ENCODE data around the gene SERPINA3. TPM values are rescaled to one million over a fixed set of nuclear protein-coding genes. Genes with fewer than 3 reads are reported as not detected.
"Not testable (repeated sequence)": the region's sequence is repeated elsewhere in the genome, so short reads cannot be mapped to it uniquely, and the experiment has no call there.

SERPINA3 gene
- total RNA-seq, 2 experiments from 2014 or later = not detected

DNA sequence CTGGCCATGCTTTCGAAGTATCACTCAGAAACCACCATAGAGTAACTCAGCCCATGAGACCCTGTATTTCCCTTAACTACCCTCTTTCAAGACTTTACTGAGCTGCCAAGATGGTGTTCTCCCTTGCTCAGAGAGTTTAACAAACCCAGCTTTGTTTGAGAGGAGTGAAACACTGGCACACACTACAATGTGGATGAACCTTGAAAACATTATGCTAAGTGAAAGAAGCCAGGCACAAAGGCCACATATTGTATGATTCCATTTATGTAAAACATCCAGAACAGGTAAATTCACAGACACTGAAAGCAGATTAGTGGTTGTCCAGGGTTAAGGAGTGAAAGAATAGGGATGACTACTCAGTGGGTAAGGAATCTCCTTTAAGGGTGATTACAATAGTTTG is 18.9 kb downstream of the SERPINA3 start:
- Mint-ChIP-seq H3K36me3 (no peaks in the 10 kb centered on the region), H3K27me3 (no peaks in the 10 kb centered on the region), H3K27ac (no peak overlapping the region), H3K4me1 (no peaks in the 10 kb centered on the region), H3K4me3 (no peak overlapping the region), H3K9me3 (no peaks in the 10 kb centered on the region)
- DNase-seq = no peak

GRCh38 chr14:94631536-94632304 is 19.5 kb downstream of the SERPINA3 start:
- H3K27me3 Mint-ChIP-seq = no peaks in the 10 kb centered on the region
- H3K9me3 Mint-ChIP-seq = no peaks in the 10 kb centered on the region
- no peaks in the 10 kb centered on the region for H3K4me1 Mint-ChIP-seq
- no peak overlapping the region for H3K27ac Mint-ChIP-seq
- H3K4me3 Mint-ChIP-seq = no peak overlapping the region
- DNase-seq = no peak
- no peaks in the 10 kb centered on the region for H3K36me3 Mint-ChIP-seq

DNA sequence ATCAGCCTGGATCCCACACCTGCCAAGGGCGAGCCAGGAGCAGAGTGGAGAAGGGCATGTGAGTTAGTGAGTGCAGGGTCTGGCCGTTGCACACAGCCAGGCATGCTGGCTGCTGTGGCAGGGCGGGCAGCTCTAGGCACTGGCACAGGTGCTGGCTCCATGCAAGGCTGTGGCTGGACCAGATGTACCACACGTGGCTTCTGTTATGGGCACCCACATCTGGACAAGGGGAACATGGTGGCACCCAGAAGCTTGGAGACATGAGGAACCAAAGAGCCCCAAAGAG is 20.1 kb downstream of the SERPINA3 start:
- DNase-seq = no peak
- H3K9me3 Mint-ChIP-seq = no peaks in the 10 kb centered on the region
- no peaks in the 10 kb centered on the region for H3K27me3 Mint-ChIP-seq
- no peaks in the 10 kb centered on the region for H3K36me3 Mint-ChIP-seq
- H3K4me3 Mint-ChIP-seq = no peak overlapping the region
- no peaks in the 10 kb centered on the region for H3K4me1 Mint-ChIP-seq
- no peak overlapping the region for H3K27ac Mint-ChIP-seq

- Mint-ChIP-seq H3K36me3 (no peaks in the 10 kb centered on the region), H3K27ac (no peak overlapping the region), H3K4me1 (no peaks in the 10 kb centered on the region), H3K27me3 (no peaks in the 10 kb centered on the region), H3K9me3 (no peaks in the 10 kb centered on the region), H3K4me3 (no peak overlapping the region)
- no peak for DNase-seq
These were observed 20.9 kb downstream of the SERPINA3 start for GRCh38 chr14:94633121-94633520.

DNA sequence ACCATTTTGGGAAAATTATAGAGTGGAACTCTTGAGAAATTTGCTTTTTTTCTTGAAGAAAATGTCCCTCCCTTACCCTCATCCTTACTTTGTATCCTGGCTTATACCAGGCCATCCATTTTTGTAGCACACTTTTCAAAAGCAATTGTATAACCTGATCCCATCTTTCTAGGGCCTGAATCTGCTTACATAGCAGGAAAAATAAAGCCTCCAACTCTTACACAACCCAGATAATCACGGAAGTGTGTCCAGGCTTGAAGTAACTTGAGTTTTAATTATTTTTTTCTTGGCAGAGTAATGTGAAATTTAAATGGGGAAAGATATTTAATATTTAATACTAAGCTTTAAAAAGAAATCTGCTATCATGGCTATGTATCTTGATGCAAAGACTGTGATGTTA is 23.0 kb downstream of the SERPINA3 start:
- H3K27me3 Mint-ChIP-seq = no peaks in the 10 kb centered on the region
- H3K4me3 Mint-ChIP-seq = no peak overlapping the region
- no peaks in the 10 kb centered on the region for H3K9me3 Mint-ChIP-seq
- no peaks in the 10 kb centered on the region for H3K36me3 Mint-ChIP-seq
- H3K4me1 Mint-ChIP-seq = no peaks in the 10 kb centered on the region
- no peak overlapping the region for H3K27ac Mint-ChIP-seq
- DNase-seq = no peak

- H3K27ac Mint-ChIP-seq = no peak overlapping the region
- DNase-seq = no peak
- H3K4me1 Mint-ChIP-seq = no peaks in the 10 kb centered on the region
These were observed 24.7 kb downstream of the SERPINA3 start for GRCh38 chr14:94636744-94637412.

GRCh38 chr14:94637814-94638213 is 25.6 kb downstream of the SERPINA3 start:
- DNase-seq, H3K9me3 Mint-ChIP-seq, H3K27me3 Mint-ChIP-seq, H3K4me1 Mint-ChIP-seq, H3K4me3 Mint-ChIP-seq, H3K27ac Mint-ChIP-seq, H3K36me3 Mint-ChIP-seq: not testable (repeated sequence)

More at GRCh38 chr14:94636744-94637412, 24.7 kb downstream of the SERPINA3 start:
- Mint-ChIP-seq H3K27me3 (no peaks in the 10 kb centered on the region), H3K9me3 (no peaks in the 10 kb centered on the region), H3K4me3 (no peak overlapping the region), H3K36me3 (no peaks in the 10 kb centered on the region)

GRCh38 chr14:94638339-94638738 is 26.1 kb downstream of the SERPINA3 start:
- Mint-ChIP-seq H3K27ac (no peak overlapping the region), H3K4me3 (no peak overlapping the region), H3K27me3 (no peaks in the 10 kb centered on the region), H3K9me3 (no peaks in the 10 kb centered on the region), H3K4me1 (no peaks in the 10 kb centered on the region), H3K36me3 (no peaks in the 10 kb centered on the region)
- DNase-seq = no peak

DNA sequence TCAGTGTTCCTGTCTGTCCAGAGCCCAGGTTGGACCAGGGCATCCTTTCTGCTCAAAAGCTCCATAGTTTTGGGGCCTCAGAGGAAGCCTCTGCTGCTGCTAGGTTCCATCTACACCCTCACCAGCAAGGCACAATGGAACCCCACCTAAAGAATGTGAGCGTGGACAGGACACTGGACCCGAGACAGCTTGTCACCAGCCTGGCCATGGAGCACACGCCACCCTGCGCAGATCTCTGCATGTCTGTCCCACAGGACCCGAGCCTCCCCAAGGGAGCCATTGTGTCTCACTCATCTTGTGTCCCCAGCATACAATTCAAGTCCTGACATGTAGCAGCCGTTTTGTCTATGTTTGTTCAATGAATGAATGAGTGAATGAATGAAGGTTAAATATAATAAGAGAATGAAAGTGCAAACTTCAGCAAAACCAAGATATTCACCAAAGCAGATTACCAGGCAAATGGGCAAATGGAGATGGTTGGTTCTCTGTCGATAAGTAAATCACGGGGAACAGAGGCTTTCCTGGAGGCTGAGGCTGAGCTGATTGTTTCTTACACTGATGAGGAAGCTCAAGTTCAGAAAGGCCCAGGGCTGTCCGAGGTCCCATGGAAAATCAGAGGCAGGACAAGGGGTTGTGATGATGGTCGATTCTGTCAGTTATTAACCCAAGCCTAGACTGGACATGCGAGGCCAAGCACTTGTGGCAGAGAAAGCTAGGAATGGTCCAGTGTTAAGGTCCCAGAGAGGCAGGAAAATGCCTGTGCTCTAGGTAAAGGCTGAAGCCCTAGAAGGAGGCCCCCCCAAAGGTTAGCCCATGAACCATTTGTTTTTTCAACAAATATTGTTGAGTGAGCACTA is 27.0 kb downstream of the SERPINA3 start:
- peaks cover 5% of the 10 kb centered on the region for H3K27me3 Mint-ChIP-seq
- H3K4me1 Mint-ChIP-seq = no peaks in the 10 kb centered on the region
- H3K27ac Mint-ChIP-seq = no peak overlapping the region
- H3K4me3 Mint-ChIP-seq = no peak overlapping the region
- no peak for DNase-seq
- no peaks in the 10 kb centered on the region for H3K36me3 Mint-ChIP-seq
- no peaks in the 10 kb centered on the region for H3K9me3 Mint-ChIP-seq

DNA sequence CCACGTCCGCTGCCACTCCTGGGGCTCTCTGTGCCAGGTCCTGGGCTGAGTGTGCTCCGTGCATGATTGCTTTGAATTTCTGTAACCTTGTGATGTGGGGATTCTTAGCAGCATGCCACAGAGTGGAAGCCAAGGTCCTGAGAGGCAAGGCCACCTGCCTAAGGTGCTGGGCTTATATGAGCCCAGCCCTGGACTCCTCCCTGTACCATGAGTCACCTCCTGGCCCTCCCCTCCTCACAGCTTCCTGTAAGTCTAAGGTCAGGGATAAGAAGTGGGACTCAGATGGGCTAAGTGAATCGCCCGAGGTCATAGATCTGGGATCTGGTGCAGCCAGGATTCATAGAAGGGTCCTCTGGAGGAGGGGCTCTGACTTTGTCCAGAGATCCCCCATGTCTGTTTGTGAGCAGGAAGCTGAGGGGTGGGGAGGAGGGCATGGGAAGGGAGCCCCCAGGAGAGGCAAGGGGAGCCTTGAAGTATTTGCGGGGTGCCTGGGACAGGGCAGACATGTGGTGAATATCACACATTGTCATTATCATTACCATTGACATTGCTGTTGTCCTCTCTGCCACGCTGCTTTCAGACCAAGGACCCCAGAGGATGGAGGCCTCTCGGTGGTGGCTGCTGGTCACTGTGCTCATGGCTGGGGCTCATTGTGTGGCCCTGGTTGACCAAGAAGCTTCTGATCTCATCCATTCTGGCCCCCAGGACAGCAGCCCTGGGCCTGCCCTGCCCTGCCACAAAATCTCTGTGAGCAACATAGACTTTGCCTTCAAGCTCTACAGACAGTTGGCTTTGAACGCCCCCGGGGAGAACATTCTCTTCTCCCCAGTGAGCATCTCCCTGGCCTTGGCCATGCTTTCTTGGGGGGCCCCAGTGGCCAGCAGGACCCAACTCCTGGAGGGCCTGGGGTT is 28.8 kb downstream of the SERPINA3 start:
- no peak for DNase-seq
- no peak overlapping the region for H3K4me3 Mint-ChIP-seq
- H3K4me1 Mint-ChIP-seq = no peaks in the 10 kb centered on the region
- peaks cover 12% of the 10 kb centered on the region for H3K27me3 Mint-ChIP-seq
- H3K27ac Mint-ChIP-seq = no peak overlapping the region
- no peaks in the 10 kb centered on the region for H3K36me3 Mint-ChIP-seq
- H3K9me3 Mint-ChIP-seq = no peaks in the 10 kb centered on the region

DNA sequence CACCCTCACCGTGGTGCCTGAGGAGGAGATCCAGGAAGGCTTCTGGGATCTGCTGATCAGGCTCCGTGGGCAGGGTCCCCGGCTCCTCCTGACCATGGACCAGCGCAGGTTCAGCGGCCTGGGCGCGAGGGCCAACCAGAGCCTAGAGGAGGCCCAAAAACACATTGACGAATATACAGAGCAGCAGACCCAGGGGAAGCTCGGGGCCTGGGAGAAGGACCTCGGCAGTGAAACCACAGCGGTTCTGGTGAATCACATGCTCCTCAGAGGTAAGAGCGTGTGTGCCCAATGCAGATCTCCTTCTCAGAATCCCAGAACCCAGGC is 29.4 kb downstream of the SERPINA3 start:
- Mint-ChIP-seq H3K36me3 (no peaks in the 10 kb centered on the region), H3K4me1 (no peaks in the 10 kb centered on the region), H3K9me3 (no peaks in the 10 kb centered on the region), H3K27ac (no peak overlapping the region), H3K4me3 (no peak overlapping the region), H3K27me3 (peaks cover 12% of the 10 kb centered on the region)
- DNase-seq = no peak

DNA sequence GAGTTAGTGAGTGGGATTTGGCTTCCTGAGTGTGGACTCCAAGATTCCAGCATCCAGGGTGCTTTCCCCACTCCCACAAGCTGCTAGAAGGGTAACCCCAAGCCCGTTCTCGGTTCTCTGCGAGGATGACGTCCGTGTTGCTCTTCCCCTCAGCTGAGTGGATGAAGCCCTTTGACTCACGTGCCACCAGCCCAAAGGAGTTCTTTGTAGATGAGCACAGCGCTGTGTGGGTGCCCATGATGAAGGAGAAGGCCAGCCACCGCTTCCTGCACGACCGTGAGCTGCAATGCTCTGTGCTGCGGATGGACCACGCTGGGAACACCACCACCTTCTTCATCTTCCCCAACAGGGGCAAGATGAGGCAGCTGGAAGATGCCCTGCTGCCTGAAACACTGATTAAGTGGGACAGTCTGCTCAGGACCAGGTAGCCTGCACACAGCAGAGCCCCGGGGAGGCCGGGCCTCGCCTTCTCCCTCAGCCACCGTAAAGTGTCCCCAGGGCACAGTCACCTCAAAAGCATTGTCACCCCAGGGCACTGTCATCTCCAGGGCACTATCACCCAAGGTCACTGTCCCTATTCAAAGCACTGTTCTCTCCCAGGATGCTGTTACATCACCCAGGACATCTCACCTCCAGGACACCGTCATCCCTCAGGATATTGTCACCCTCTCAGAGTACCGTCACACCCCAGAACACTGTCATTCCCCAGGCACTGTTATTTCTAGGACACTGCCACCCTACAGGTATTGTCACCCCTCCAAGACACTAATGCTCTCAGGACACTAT is 31.3 kb downstream of the SERPINA3 start:
- no peak for DNase-seq
- H3K4me3 Mint-ChIP-seq = no peak overlapping the region
- H3K4me1 Mint-ChIP-seq = no peaks in the 10 kb centered on the region
- no peak overlapping the region for H3K27ac Mint-ChIP-seq
- H3K27me3 Mint-ChIP-seq = peaks cover 12% of the 10 kb centered on the region
- H3K9me3 Mint-ChIP-seq = peaks cover 2% of the 10 kb centered on the region
- H3K36me3 Mint-ChIP-seq = no peaks in the 10 kb centered on the region

DNA sequence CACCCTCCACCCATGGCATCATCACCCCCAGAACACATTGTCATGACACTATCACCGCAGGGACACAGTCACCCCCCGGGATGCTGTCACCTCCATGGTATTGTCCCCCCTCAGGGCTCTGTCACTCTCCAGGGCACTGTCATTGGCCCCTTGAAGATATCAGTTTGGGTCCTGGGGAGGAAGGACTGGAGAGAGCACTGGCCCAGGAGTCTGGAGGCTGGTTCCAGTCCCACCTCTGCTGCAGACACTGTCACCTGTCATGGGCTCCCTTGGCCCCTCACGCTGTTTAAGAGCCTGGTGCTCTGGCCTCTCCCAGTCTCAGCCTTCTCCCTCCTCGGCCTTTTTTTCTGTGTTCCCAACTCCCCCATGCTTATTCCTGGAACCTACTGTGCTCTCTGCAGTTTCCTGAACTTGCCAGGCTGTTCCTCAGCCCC is 31.9 kb downstream of the SERPINA3 start:
- no peak for DNase-seq
- Mint-ChIP-seq H3K27ac (no peak overlapping the region), H3K4me1 (no peaks in the 10 kb centered on the region), H3K9me3 (peaks cover 2% of the 10 kb centered on the region), H3K27me3 (peaks cover 12% of the 10 kb centered on the region), H3K36me3 (no peaks in the 10 kb centered on the region), H3K4me3 (no peak overlapping the region)

DNA sequence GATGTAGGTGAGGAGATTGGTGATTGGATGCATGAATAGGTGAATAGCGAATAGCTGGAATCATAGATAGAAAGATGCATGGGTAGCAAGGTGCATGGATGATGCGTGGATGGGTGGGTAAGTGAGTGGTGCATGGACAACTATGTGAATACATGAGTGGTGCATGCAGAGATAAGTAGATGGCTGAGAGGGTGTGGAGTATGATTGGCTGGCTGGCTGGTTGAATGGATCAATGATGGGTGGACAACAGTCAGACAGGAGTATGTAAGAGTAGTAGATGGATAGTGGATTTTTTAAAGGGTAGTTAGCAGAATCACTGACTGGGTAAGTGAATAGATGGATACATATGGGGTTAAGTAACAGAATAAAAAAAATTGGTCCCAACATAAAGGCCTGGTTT is 33.9 kb downstream of the SERPINA3 start:
- no peaks in the 10 kb centered on the region for H3K36me3 Mint-ChIP-seq
- peaks cover 2% of the 10 kb centered on the region for H3K9me3 Mint-ChIP-seq
- no peak overlapping the region for H3K27ac Mint-ChIP-seq
- H3K27me3 Mint-ChIP-seq = peaks cover 12% of the 10 kb centered on the region
- no peak for DNase-seq
- no peak overlapping the region for H3K4me3 Mint-ChIP-seq
- H3K4me1 Mint-ChIP-seq = no peaks in the 10 kb centered on the region

Data from activated naive CD8-positive, alpha-beta T cell treated with anti-CD3 and anti-CD28 coated beads for 36 hours (primary cell).